ENCODE data around the gene DHRS1. TPM values are rescaled to one million over a fixed set of nuclear protein-coding genes. Genes with fewer than 3 reads are reported as not detected.

The DHRS1 gene
- total RNA-seq, 2 experiments from 2014 or later: 14.7 to 14.9 TPM

DNA sequence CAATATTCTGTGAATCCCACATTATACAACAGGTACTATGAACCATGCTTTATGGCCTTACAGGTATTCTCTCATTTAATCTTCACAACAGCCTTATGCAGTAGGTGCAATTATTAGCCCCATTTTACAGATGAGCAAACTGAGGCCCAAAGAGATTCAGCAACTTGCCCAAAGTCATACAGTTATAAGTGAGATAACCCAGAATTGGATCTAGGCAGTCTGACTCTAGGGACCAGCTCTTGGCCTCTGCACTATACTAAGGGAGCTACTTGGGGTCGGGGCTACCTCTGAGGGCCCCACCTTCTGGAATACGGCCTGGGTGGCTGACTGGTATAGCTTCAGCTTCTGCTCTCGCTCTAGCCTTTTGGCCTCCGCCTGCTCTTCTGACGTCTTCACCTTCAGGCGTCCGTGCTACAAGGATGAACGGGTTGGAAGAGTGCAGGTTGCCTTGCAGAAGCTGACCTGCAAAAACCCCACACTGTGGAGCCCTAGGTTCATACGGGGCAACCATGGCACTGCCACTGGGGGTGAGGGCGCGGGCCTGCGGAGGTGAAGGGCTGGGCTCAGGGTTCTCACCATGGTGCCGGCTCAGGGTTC lies 28.9 kb downstream of the DHRS1 start:
- Mint-ChIP-seq H3K27me3 (no peaks in the 10 kb centered on the region), H3K4me3 (peak overlapping the region; percentile 84), H3K36me3 (peaks cover 9% of the 10 kb centered on the region), H3K27ac (peak overlapping the region; percentile 93), H3K4me1 (ENCODE audit: low read depth) (peaks cover 41% of the 10 kb centered on the region), H3K9me3 (no peaks in the 10 kb centered on the region)
- ChIA-PET POLR2A (interaction anchor here (0.5 to 2.9 kb wide), 16 partner anchors 9 to 159 kb away, joined by 3 to 19 read pairs (median 4); partner anchors contain the start of genes CBLN3, CHMP4A, CIDEB and DHRS1), CTCF (interaction anchor here (0.6 to 4.8 kb wide), 20 partner anchors 9 to 1093 kb away, joined by 3 to 45 read pairs (median 8); partner anchors contain the start of genes CIDEB, DHRS1, IRF9 and LTB4R)
- no peak for DNase-seq
- intact Hi-C loops (cut with micrococcal nuclease): loop anchor here (1.0 to 10.0 kb wide), 7 partner anchors 28 to 216 kb away; partner anchors contain the start of genes CARMIL3, DHRS1, GMPR2 and LTB4R

DNA sequence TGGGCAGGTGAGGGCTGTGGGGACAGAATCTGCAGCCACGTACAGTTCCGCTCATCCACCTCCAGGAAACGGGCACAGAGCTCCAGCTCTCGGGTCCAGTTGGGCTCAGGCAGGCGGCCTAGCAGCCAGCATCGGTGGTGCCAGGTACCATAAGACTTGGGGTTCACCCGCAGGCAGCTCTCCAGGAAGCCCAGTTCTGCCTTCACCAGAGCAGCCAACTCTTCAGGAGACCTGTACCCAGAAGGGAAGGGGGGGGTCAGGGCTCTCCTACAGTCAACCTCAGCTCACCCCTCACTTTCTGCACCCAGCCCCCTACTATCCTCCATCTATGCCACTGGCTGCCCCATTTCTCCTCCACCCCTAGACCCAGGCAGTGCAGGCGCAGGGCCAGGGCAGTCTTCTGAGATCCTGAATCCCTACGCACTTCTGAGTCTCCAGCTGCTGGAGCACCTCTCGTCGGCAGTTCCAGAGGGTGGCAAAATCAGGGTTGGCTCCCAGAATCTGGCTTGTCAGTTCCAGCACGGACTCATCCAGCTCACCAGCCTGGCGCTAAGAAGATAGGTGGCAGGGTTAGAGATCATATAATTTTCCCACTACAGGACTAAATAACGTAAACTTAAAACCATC lies 29.6 kb downstream of the DHRS1 start:
- Mint-ChIP-seq H3K36me3 (peaks cover 9% of the 10 kb centered on the region), H3K27ac (no peak overlapping the region), H3K9me3 (no peaks in the 10 kb centered on the region), H3K4me3 (peak overlapping the region; percentile 84), H3K4me1 (ENCODE audit: low read depth) (peaks cover 35% of the 10 kb centered on the region), H3K27me3 (no peaks in the 10 kb centered on the region)
- no peak for DNase-seq
- POLR2A ChIA-PET: interaction anchor here (0.6 to 2.9 kb wide), 9 partner anchors 10 to 56 kb away, joined by 3 to 19 read pairs (median 8); partner anchors contain the start of genes CHMP4A, CIDEB, DHRS1 and NOP9
- intact Hi-C loops (cut with micrococcal nuclease): loop anchor here (2.0 to 10.0 kb wide), 2 partner anchors 63 to 215 kb away; partner anchors contain the start of gene CARMIL3
- CTCF ChIA-PET: interaction anchor here (0.9 to 4.8 kb wide), 17 partner anchors 13 to 167 kb away, joined by 3 to 45 read pairs (median 11); partner anchors contain the start of genes CIDEB, DHRS1, IRF9 and LTB4R

DNA sequence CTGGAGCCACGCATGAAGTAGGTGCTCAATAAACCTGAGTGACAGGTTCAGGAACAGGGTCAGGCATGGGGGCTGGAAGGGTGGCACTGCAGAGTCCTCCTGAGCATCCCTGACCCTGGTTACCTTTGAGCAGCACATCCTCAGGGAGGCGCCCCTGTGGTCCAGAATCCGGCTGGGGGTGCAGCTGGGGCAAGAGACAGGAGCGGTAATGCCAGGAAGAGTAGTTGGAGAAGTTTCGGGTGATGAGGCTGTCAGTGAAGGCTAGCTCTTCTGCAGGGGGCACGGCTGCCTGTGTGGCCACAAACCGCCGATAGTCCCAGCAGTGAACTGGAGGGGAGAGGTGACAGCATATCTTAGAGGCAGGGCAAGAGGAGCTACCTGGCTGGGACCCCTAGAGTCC lies 30.2 kb downstream of the DHRS1 start:
- H3K27ac Mint-ChIP-seq: no peak overlapping the region
- H3K36me3 Mint-ChIP-seq: peaks cover 9% of the 10 kb centered on the region
- H3K4me3 Mint-ChIP-seq: no peak overlapping the region
- ChIA-PET POLR2A (interaction anchor here (0.6 to 2.9 kb wide), 2 partner anchors 23 to 27 kb away, joined by 5 to 19 read pairs; partner anchors contain the start of gene TINF2), CTCF (interaction anchor here (1.3 to 4.8 kb wide), 7 partner anchors 18 to 168 kb away, joined by 4 to 45 read pairs (median 14); partner anchors contain the start of genes CIDEB and TINF2)
- H3K4me1 Mint-ChIP-seq (ENCODE audit: low read depth): peaks cover 33% of the 10 kb centered on the region
- no peaks in the 10 kb centered on the region for H3K27me3 Mint-ChIP-seq
- DNase-seq: no peak
- intact Hi-C loops (cut with micrococcal nuclease): no loop called here
- no peaks in the 10 kb centered on the region for H3K9me3 Mint-ChIP-seq

DNA sequence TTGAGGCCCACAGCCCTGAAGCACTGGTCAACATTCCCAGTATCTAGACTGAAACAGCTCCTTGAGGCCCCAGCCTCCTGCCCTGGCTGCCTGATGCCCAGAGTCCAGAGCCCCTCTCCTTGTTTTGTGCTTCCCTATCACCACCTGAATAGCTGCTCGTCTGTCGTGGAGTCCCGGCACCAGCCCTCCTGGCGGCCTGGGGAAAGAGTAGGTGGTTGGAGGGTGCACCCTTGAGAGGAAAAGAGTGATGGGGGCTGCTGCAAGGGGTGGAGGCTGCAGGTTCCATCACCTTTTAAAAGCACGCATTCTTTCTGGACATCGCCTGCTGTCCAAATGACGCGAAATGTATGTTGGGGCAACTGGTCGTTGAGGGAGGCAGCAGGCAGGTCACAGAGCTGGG lies 31.4 kb downstream of the DHRS1 start:
- intact Hi-C loops (cut with micrococcal nuclease): no loop called here
- no peak for DNase-seq
- Mint-ChIP-seq H3K27me3 (no peaks in the 10 kb centered on the region), H3K36me3 (peaks cover 9% of the 10 kb centered on the region), H3K4me1 (ENCODE audit: low read depth) (peaks cover 22% of the 10 kb centered on the region), H3K4me3 (no peak overlapping the region), H3K27ac (no peak overlapping the region), H3K9me3 (no peaks in the 10 kb centered on the region)
- ChIA-PET CTCF (interaction anchor here (1.2 to 4.8 kb wide), 3 partner anchors 26 to 40 kb away, joined by 4 to 45 read pairs (median 11); partner anchors contain the start of genes CIDEB and TINF2), POLR2A (no interaction called here)

DNA sequence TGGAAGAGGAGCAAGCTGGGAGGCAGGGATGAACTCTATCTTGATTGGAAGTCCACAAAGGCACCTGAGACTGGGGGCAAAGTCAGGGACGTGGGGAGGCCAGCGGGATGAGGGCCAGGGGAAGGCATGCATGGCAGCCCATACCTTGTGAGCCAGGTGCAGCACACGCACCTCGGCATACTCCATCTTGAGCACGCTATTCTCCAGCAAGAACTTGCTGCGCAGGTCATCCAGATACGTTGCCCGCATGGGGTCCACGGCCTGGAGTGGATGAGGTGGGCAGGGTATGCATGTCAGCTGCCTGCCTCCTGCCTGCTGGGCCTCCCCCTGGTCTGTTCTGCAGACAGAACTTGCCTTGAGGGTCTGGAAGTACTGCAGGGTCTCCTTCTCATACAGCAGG lies 32.1 kb downstream of the DHRS1 start:
- Mint-ChIP-seq H3K9me3 (no peaks in the 10 kb centered on the region), H3K27ac (no peak overlapping the region), H3K27me3 (no peaks in the 10 kb centered on the region), H3K4me3 (no peak overlapping the region), H3K36me3 (peaks cover 9% of the 10 kb centered on the region), H3K4me1 (ENCODE audit: low read depth) (peaks cover 14% of the 10 kb centered on the region)
- no peak for DNase-seq
- intact Hi-C loops (cut with micrococcal nuclease): no loop called here
- ChIA-PET CTCF (interaction anchor here (1.1 kb wide), 1 partner anchor 12 kb away, joined by 3 read pairs; no protein-coding TSS in a partner anchor), POLR2A (interaction anchor here (0.6 kb wide), 1 partner anchor 15 kb away, joined by 3 read pairs; no protein-coding TSS in a partner anchor)

DNA sequence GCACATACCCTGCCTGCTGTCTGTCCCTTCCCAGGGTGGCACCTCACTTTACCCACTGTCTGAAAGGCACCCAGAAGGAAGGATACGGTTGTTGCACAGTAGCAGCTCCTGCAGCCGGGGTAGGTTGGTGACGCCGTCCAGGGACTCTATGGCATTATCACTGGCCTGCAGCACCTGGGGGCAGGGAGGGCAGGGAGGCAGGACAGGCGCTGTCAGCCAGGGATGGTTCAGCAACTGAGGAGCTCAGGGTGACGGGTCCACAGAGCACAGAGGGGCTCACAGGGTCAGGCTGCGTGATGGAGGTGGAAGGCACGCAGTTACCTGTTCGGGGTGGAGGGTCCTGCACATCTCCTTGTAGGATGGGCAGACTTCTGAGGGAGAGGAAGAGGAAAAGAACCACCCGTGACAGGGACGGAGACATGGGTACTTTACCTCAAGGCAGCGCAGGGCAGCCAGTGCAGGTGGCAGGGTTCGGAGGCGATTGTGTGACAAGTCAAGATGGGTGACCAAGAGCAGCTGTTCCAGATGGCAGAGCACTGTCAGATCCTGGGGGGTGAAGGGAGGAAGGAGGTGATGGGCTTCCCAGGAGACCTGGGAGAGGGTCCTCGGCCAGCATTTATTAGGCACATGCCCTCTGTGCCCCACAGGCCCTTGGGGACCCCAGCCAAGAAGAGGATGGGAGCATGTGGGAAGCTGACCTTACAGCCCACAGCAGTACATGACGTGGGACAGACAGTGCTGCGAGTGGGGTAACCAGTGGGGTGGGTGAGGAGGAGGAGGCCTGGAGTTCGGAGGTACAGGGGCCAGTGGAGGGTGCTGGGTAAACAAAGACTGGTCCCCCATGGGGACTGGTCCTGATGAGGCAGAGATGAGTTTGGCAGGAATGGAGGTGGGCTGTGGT lies 33.0 kb downstream of the DHRS1 start:
- no peaks in the 10 kb centered on the region for H3K27me3 Mint-ChIP-seq

DNA sequence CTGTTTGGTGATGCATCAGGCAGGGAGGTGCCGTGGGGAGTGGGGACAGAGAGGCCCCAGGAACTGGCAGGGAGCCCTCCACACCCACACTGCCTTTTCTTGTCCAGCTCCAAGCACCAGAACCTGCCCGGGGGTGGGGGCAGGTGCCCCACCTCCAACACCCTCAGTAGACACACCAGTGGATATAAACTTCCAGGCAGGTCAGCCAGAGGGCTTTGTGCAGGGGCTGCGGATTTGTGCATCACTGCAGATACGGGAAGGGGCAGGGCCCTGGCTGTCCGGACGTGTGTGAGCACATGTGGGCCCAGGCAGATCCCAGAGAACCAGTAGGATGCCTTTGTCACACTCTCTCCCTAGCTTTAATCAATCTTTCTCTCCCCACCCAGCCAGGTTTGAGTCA lies 35.3 kb downstream of the DHRS1 start:
- no peaks in the 10 kb centered on the region for H3K27me3 Mint-ChIP-seq
- POLR2A ChIA-PET: interaction anchor here (0.9 to 1.0 kb wide), 2 partner anchors 16 to 22 kb away, joined by 3 read pairs; partner anchors contain the start of gene TINF2
- no peak for DNase-seq
- intact Hi-C loops (cut with micrococcal nuclease): no loop called here
- CTCF ChIA-PET: interaction anchor here (1.1 to 2.0 kb wide), 2 partner anchors 15 to 69 kb away, joined by 5 to 6 read pairs; no protein-coding TSS in a partner anchor
- no peak overlapping the region for H3K27ac Mint-ChIP-seq
- H3K4me1 Mint-ChIP-seq (ENCODE audit: low read depth): no peaks in the 10 kb centered on the region
- H3K9me3 Mint-ChIP-seq: no peaks in the 10 kb centered on the region
- H3K36me3 Mint-ChIP-seq: peaks cover 10% of the 10 kb centered on the region
- no peak overlapping the region for H3K4me3 Mint-ChIP-seq

More for the DNA sequence above, 33.0 kb downstream of the DHRS1 start:
- DNase-seq: no peak
- ChIA-PET CTCF (interaction anchor here (1.0 to 1.7 kb wide), 5 partner anchors 13 to 67 kb away, joined by 3 to 4 read pairs (median 3); partner anchors contain the start of genes CIDEB and TINF2), POLR2A (interaction anchor here (0.6 kb wide), 1 partner anchor 16 kb away, joined by 3 read pairs; no protein-coding TSS in a partner anchor)
- Mint-ChIP-seq H3K9me3 (no peaks in the 10 kb centered on the region), H3K27ac (no peak overlapping the region), H3K36me3 (peaks cover 10% of the 10 kb centered on the region), H3K4me3 (no peak overlapping the region), H3K4me1 (ENCODE audit: low read depth) (peaks cover 5% of the 10 kb centered on the region)
- intact Hi-C loops (cut with micrococcal nuclease): no loop called here

DNA sequence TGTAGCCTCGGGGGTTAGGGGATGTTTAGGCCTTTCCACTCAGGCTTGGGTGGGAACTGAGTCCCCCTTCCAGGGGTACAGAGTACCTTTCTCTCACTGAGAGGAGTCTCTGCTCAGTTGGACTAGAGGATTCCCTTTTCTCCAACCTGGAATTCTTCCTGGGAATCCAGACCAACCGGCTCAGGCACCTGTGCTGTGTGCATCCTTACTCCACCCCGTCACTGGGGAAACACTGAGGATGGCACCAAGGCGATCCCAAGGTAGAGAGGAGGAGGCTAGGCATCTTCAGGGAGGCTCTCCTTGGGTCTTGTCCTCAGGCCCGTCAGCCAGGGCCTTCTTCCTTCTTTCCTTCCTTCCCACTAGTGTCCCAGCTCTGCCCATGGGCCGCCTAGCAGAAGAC lies 35.7 kb downstream of the DHRS1 start:
- no peaks in the 10 kb centered on the region for H3K4me1 Mint-ChIP-seq (ENCODE audit: low read depth)
- CTCF ChIA-PET: interaction anchor here (1.1 to 2.0 kb wide), 2 partner anchors 16 to 69 kb away, joined by 5 to 6 read pairs; no protein-coding TSS in a partner anchor
- POLR2A ChIA-PET: interaction anchor here (0.9 to 1.0 kb wide), 2 partner anchors 16 to 22 kb away, joined by 3 read pairs; partner anchors contain the start of gene TINF2
- no peaks in the 10 kb centered on the region for H3K9me3 Mint-ChIP-seq
- no peak overlapping the region for H3K27ac Mint-ChIP-seq
- intact Hi-C loops (cut with micrococcal nuclease): no loop called here
- H3K27me3 Mint-ChIP-seq: no peaks in the 10 kb centered on the region
- no peak overlapping the region for H3K4me3 Mint-ChIP-seq
- DNase-seq: no peak
- peaks cover 10% of the 10 kb centered on the region for H3K36me3 Mint-ChIP-seq

DNA sequence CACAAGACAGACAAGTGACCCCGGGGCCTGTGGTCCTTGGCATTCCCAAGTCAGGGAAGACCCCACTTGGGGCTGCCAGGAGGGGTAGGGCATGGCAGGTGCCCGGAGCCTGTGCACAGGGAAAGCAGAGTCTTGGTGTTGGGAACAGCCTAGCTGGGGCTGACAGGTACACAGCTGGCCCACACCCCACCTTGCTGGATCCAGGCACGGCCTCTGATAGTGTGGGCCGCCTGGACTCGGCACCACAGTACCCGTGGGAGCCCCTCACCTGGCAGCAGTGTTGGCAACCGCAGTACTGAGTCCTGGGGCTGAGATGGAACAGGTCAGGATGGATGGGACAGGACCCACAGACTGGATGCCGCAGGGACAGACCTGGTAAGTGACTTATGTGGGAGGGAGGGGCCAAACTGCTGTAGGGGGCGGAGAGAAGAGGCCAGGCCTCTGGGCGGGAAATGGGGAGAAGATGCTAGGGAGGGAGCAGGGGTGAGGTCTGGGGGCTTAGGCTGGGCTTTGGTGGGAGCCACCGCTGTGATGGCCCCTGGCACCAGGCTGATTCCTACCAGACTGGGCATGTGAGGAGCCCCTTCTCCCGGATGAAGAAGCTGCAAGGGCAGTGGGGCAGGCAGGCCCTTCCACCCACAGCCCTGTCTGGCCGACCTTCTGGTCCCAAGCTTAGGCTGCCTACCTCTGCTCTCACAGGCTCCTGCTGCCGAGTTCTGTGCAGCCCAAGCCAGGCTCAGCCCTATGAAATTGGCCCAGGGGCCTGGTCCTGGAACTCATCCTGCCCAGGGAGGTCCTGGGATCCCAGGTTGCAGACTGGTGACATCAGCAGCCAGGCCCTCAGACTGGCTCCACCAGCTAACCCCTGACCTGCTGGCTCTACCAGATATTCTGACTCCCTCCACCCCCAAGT lies 36.5 kb downstream of the DHRS1 start, which contains the start of gene TGM1:
Gene TGM1 (minus strand): TSS at position 357 of the 913 bp plus-strand sequence. CDS start 825 bp downstream, outside the sequence.
- no peak within 1 kb of the TSS for H3K4me3 Mint-ChIP-seq
- H3K9me3 Mint-ChIP-seq: no peaks in the 10 kb centered on the region
- no peak for DNase-seq
- POLR2A ChIA-PET: interaction anchor here (1.0 kb wide), 1 partner anchor 21 kb away, joined by 3 read pairs; the partner anchor contains the start of gene TINF2
- CTCF ChIA-PET: interaction anchor here (0.6 to 2.0 kb wide), 3 partner anchors 17 to 70 kb away, joined by 4 to 6 read pairs (median 5); no protein-coding TSS in a partner anchor
- intact Hi-C loops (cut with micrococcal nuclease): no loop called here
- no peak within 1 kb of the TSS for H3K27ac Mint-ChIP-seq
- peaks cover 10% of the 10 kb centered on the region for H3K36me3 Mint-ChIP-seq
- no peaks in the 10 kb centered on the region for H3K4me1 Mint-ChIP-seq (ENCODE audit: low read depth)
- H3K27me3 Mint-ChIP-seq: no peaks in the 10 kb centered on the region

DNA sequence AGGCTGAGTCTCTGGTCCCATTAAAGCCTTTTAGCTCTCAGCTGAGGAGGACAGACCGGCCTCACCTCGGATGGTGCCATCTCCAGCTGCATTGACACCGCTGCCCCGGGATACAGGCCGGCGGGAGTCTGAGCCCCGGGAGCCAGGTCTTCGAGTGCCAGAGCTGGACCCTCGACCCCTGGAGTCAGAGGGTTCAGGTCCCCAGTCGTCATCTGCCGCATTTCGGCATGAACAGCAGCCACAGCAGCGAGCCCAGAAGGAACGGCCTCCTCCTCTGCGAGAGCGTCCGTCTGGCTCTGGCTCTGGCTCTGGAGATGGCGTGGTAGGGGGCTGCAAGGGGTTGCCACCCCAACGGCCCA lies 37.6 kb downstream of the DHRS1 start:
- Mint-ChIP-seq H3K4me1 (ENCODE audit: low read depth) (no peaks in the 10 kb centered on the region), H3K9me3 (no peaks in the 10 kb centered on the region), H3K27me3 (no peaks in the 10 kb centered on the region), H3K27ac (no peak overlapping the region), H3K36me3 (peaks cover 6% of the 10 kb centered on the region), H3K4me3 (no peak overlapping the region)
- DNase-seq: no peak
- CTCF ChIA-PET: no interaction called here
- intact Hi-C loops (cut with micrococcal nuclease): no loop called here
- POLR2A ChIA-PET: no interaction called here
